Esophagus mucosa (tissue), 1 donor: ENCODE data around the gene LRRC42. TPM values are rescaled to one million over a fixed set of nuclear protein-coding genes. Genes with fewer than 3 reads are reported as not detected.
"Not testable (repeated sequence)": the region's sequence is repeated elsewhere in the genome, so short reads cannot be mapped to it uniquely, and the experiment has no call there.

Source experiments
- ATAC-seq: fragments of 200-7000 bp; cut with Tn5 transposase; one replicate; pipeline ENCODE4 v1.9.1; 2020
- total RNA-seq: library from RNA; stranded (reverse); gene quantifications from one replicate; pipeline ENCODE4 v1.2.4, GENCODE V29; 2023
- donor health status: DM: yes; HTN: yes; CAD: no.

LRRC42 gene
- total RNA-seq, 1 donor from 2014 or later: 20.0 TPM

DNA sequence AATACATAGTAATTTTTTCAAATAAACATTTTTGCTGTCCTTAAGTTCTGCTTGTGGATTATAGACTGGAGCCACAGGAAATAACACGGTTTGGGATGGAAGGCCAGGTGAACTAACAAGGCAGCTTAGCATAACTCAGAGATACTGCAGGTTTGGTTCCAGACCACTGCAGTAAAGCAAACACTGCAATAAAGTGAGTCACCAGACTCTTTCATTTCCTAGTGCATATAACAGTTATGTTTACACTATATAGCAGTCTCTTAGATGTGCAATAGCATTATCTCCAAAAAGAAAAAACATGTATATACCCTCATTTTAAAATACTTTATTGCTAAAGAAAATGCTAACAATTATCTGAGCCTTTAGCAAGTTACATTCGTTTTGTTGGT, 22.0 kb downstream of the LRRC42 start:
- no peak for ATAC-seq

DNA sequence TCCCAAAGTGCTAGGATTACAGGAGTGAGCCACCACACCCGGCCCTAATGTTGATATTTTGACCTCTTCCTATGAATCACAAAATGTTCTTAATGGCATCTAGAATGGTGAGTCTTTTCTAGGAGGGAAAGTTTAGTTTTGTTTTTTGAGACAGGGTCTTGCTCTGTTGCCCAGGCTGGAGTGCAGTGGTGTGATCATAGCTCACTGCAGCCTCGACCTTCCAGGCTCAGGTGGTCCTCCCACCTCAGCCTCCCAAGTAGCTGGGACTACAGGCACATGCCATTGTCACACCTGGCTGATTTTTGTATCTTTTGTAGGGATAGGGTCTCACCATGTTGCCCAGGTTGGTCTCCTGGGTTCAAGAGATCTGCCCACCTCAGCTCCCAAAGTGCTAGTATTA, 23.2 kb downstream of the LRRC42 start:
- ATAC-seq: not testable (repeated sequence)

DNA sequence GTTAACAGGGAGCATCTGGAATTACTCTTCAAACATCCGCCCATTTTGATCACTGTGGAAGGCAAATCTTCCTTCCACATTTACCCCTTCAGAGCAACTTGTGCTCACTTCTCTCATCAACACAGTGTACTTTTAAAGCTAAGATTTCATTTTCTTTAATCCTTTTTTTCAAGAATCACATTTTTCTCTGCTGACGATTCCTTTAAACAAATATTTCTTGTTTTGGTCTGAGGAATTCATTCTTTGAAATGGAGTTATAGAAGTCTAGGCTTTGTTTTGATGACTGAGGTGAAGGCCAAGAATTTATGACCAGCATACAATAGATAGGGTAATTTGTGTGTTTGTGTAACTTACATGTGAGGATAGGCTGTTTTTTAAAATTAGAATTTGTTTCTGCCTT, 25.6 kb downstream of the LRRC42 start:
- ATAC-seq: no peak

DNA sequence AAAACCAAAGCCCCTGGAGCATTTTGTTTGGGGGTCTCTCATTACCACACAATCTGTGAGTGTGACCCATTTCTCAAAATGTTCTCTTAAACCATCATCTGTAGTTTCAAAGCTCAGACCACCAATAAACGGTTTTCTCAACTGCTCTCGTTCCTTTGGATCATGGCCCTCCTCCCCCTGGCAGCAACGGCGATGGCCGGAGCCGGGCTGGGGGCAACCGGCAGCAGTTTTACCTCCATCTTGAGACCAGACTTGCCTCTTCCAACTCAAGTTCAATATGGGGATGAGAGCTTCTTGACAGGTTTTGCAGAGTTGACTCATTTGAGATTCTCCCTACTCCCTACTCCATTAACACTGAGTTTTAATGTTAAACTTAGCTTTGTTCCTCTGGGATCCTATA, 29.7 kb downstream of the LRRC42 start:
- ATAC-seq: no peak

DNA sequence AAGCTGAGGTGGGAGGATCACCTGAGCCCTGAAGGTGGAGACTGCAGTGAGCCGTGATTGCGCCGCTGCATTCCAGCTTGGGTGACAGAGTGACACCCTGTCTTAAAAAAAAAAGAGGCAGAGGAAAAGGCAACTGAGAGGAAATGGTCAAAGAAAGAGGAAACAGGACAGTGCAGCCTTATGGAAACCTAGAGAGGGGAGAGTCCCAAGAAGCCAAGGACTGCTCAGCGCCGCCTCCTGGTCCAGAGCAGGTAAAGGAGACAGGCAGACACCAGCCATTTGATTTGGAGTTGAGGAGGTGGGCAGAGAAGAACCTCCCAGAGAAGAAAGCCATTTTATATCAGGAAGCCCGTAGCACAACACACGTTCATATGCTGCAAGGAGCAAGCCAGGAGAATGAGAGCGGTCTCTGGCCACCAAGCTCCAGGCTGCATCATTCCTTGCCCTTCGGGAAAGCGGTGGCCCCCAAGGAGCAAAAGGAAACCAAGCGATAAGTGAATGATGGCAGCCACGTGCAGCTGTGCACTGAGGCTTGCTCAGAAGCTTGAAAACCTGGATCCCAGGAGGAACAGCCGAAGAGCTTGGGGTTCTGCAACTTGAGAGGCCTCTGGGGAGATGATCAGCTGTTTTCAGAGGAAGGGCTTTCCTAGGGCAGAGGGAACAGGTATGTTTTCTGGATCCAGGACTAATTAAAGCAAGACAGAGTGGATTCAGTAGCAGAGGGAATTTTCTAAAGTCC, 33.7 kb downstream of the LRRC42 start:
- ATAC-seq: no peak

DNA sequence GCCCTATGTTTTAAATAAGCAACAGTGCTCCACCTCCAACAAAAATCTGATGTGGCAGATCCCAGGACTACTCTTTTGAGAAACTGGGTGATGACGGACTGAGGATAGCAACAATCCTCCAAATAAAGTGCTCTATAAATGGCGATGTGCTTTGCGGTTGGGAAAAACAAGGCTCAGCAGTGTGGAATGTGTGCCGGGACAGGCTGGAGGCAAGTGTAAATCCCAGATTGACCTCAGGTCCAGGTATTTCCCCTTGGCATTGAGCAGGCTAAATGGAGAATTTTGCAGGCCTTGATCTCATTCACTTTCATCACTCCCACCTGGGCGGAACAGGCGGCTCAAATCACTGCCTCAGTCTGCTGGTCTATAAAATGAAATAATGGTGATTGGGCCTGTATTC, 35.1 kb downstream of the LRRC42 start:
- ATAC-seq: no peak

DNA sequence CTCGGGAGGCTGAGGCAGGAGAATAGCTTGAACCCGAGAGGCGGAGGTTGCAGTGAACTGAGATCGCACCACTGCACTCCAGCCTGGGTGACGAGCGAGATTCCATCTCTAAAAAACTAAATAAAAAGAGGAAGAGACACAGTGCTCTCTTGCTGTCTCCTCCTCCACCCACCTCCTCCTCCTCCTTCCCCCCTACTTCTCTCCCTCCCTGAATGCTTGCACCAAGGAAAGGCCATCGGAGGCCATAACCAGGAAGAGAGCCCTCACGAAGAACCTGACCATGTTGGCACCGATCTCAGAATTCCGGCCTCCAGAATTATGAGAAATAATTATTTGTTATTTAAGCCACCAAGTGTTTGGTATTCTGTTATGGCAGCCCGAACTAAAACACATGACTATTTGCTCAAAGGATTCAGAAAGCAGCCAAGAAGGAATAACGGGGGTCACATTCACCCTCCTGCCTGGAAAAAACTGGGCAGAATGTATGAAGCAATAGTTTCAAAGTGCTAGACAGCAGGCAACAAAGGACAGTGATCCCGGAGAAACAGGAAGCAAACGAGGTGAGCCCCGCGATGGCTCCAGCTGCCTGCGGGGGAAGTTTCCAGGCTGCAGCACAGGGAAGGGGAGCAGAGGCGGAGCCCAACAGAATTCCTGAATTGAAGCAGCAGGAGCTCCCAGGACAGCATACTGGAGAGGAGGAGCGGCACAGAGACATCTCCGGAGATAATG, 36.0 kb downstream of the LRRC42 start:
- ATAC-seq: no peak

DNA sequence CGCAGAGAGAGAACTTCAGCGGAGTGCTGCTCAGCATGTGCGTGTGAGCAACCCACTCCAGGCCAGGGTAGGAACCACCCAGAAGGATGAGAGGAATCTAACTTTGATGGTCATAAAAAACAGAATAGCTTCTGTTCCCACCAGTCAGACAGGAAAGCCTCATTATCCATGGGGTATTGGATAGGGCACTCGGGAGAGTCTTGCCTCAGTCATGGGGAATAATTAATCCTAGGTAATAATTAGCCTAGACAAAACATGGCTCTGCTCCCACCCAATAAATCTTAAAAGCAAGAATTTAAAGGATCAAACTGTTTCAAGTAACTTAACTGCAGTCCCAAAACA, 36.6 kb downstream of the LRRC42 start:
- ATAC-seq: no peak

DNA sequence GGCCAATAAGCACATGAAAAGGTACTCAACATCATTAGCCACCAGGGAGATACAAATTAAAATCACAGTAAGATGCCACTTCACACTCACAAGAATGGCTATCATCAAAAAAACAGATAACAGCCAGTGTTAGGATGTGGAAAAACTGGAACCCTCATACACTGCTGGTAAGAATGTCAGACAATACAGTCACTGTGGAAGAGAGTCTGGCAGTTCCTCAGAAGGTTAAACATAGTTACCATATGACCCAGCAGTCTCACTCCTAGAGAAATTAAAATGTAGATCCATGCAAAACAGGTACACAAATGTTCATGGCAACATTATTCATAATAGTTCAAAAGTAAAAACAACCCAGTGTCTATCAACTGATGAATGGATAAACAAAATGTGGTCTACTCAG, 38.6 kb downstream of the LRRC42 start:
- ATAC-seq: no peak

DNA sequence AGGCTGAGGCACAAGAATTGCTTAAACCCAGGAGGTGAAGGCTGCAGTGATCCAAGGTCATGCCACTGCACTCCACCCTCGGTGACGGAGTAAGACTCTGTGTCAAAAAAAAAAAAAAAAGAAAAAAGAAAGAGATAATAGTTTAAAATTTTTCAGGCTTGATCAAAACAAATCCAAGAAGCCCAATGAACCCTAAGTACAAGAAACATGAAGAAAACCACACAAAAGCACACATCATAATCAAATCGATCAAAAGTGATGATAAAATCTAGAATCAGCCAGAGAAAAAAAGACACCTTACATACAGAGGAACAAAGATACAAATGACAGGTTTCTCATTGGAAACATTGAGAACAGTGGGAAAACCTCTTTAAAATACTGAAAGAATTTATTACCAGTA, 40.3 kb downstream of the LRRC42 start:
- ATAC-seq: no peak

DNA sequence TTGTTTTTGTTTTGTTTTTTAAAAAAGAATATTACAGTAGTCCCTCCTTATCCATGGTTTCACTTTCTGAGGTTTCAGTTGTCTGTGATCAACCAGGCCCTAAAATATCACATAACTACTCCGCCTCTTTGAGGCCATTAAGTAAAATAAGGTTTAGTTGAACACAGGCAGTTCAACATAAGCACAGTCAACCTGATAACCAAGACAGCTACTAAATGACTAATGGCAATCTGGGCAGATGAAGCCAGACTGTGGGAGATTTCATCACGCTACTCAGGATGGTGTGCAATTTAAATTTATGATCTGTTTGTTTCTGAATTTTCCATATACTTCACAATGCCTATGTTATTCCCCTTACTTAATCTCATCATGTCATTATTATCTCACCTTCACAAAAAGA, 41.7 kb downstream of the LRRC42 start:
- ATAC-seq: no peak

DNA sequence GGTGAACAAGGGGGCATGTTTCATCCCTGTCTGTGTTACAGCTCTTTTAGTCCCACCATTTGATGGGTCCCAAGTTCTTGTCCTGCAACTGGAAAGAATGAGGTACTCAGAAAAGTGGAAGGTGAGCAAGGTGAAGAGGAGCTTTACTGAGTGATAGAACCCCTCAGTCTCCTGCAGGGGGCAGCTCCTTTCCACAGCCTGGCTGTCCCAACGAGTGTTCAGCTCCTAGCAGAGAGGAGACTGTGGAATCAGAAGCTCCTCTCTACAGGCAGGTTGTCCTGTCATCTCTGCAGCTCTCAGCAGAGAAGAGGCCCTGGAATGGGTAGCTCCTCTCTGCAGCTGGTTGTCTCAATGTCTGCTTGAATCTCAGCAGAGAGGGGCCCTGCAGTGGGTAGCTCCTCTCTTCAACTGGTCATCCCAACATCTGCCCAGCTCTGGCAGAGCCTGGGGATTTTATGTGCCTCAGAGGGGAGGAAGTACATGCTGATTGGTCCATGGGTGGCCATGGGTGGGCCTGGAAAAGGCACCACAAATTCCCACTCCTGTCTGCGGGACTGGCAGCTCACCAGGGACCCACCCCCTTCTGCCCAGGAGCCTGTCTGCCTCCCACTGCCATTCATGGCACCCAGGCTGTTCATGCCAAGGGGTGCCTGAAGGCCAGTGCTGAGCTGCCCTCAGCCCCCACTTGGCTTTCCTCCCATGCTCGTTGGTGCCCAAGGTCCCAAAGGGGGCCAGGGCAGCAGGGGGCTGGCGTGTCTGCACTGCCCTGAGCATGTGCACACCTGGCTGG, 46.1 kb downstream of the LRRC42 start:
- peak; percentile 60 for ATAC-seq

DNA sequence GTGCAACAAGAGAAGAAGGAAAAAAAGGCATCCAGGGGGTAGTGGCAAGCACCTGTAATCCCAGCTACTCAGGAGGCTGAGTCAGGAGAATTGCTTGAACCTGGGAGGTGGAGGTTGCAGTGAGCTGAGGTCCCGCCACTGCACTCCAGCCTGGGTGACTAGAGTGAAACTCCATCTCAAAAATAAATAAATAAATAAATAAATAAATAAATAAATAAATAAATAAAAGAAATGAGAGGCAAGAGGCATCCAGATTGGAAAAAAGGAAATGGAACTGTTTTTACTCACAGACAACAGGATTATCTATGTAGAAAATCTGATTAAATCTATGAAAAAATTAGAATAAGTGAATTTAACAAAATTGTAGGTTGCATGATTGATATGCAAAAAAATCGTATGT, 48.4 kb downstream of the LRRC42 start:
- ATAC-seq: not testable (repeated sequence)

DNA sequence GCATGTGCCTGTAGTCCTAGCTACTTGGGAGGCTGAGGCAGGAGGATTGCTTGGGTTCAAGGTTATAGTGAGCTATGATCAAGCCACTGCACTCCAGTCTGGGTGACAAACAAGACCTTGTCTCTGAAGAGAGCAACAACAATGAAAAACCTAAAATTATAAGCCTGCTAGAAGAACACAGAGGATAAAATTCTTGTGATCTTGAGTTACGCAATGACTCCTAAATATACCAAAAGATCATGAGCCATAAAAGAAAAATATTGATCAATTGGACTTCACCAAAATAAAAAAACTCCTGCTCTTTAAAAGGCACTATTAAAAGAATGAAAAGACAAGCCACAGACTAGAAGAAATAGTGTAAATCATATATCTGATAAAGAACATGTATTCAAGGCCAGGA, 49.5 kb downstream of the LRRC42 start:
- no peak for ATAC-seq

DNA sequence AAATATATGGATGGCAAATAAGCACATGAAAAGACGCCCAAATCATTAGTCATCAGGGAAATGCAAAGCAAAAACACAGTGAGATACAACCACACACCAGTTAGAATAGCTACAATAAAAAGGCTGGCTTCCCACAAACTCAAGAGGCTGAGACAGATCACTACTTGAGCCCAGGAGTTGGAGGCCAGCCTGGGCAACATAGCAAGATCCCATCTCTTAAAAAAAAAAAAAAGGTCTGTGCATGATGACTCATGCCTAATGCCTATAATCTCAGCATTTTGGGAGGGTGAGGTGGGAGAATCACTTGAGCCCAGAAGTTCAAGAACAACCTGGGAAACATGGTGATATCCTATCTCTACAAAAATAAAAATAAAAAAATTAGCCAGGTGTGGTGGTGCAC, 52.1 kb downstream of the LRRC42 start:
- no peak for ATAC-seq

DNA sequence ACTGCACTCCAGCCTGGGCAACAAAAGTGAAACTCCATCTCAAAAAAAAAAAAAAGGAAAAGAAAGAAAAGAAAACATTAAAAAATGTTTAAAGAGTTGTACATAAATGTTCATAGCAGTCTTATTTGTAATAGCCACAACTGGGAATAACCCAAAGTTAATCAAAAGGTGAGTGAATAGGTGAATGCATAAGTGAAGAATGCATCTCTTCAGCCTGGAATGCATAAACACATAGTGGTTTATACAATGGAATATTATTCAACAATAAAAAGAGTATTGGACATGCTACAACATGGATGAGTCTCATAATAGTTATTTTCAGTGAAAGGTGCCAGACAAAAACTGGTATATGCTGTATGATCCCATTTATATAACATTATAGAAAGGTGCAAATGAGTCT, 53.8 kb downstream of the LRRC42 start:
- no peak for ATAC-seq

DNA sequence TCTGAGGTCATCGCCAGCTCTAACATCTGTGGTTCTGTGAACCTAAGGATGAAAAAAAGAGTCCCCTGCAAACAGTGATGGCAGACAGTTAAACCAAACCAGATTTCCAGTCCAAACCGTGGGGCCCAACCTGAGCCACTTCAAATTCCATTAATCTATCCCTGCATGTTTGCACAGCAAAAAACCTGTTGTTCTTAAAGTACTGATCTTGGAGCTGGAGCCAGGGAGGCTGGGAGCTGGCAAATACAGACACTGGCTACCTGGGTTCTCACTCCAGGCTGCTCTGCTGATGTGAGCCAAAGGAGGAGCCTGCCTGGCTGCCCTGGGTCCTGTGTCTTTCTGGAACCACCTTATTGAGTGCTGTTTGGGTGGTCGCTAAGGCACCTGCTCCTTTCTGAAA, 55.4 kb downstream of the LRRC42 start:
- no peak for ATAC-seq

DNA sequence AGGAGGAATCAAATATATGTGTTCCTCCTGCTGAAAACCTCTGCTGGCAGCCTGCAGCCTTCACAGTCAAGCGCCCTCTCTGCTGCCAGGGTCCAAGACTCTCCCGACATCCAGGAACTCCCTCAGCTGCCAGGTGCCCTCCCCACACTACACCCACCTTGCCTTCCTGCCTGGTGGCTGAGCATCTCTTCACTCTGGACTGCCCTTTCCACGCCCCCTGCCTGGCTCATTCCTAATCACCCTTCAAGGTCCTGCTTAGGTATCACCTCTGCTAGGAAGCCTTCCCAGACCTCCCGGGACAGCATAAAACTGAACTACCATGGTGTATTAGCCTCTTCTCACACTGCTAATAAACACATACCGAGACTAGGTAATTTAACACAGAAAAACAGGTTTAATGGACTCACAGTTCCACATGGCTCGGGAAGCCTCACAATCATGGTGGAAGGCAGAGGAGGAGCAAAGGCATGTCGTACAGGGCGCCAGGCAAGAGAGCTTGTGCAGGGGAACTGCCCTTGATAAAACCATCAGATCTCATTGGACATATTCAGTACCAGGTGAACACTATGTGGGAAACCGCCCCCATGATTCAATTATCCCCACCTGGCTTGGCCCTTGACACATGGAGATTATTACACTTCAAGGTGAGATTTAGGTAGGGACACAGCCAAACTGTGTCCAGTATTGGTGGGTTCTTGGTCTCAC, 56.5 kb downstream of the LRRC42 start:
- ATAC-seq: no peak

DNA sequence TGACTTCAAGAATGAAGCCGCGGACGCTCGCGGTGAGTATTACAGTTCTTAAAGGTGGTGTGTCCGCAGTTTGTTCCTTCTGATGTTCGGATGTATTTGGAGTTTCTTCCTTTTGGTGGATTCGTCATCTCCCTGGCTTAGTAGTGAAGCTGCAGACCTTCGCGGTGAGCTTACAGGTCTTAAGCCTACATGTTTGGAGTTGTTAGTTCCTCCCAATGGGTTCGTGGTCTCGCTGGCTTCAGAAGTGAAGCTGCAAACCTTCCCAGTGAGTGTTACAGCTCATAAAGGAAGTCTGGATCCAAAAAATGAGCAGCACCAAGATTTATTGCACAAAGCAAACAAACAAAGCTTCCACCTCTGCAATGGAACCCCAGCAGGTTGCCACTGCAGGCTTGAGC, 57.1 kb downstream of the LRRC42 start:
- peak; percentile 68 for ATAC-seq

DNA sequence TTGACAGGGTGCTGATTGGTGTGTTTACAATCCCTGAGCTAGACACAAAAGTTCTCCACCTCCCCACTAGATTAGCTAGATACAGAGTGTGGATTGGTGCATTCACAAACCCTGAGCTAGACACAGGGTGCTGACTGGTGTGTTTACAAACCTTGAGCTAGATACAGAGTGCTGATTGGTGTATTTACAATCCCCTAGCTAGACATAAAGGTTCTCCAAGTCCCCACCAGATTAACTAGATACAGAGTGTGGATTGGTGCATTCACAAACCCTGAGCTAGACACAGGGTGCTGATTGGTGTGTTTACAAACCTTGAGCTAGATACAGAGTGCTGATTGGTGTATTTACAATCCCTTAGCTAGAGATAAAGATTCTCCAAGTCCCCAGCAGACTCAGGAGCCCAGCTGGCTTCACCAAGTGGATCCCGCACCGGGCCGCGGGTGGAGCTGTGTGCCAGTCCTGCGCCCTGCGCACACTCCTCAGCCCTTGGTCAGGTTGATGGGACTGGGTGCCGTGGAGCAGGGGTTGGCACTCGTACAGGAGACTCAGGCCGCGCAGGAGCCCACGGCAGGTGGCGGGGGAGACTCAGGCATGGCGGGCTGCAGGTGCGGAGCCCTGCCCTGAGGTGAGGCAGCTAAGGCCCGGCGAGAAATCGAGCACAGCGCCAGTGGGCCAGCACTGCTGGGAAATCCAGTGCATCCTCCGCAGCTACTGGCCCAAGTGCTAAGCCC, 57.8 kb downstream of the LRRC42 start:
- ATAC-seq: not testable (repeated sequence)

DNA sequence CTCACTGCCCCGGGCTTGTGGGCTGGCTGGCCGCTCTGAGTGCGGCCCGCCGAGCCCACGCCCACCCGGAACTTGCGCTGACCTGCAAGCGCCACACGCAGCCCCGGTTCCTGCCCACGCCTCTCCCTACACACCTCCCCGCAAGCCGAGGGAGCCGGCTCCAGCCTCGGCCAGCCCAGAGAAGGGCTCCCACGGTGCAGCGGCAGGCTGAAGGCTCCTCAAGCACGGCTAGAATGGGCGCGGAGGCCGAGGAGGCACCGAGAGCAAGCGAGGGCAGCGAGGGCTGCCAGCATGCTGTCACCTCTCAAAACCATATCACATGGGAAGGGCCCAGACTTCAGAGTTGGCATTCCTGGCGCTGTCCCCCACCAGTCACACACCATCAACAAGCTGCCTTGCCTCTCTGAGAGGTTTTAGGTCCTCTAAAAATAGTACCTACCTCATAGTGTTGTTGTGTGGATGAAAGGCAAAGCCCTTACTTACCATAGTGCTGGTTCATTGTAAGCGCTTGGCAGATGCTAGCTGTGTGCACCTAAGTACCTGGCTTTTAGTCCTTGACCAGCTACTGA, 58.4 kb downstream of the LRRC42 start:
- ATAC-seq: no peak

DNA sequence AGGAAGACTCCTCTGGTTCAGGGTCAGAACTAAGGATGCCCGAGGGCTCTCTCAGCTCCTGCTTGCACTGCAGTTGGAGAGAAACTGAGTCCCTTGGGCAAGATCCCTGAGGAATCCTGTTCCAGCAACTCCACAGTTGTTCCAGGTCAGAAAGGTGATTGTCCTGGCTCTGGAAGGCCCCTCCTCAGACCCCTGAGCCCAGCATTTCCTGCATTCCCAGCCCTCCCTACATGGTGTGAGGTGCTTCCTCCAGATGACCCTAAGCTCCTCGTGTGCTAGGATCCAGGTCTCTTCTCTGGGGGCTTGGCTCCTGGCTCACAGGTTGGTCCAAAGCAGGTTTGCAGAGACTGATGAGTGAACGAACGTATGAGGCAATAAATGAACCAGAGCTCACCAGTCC, 60.4 kb downstream of the LRRC42 start:
- ATAC-seq: no peak
